ENCODE measurements around the gene PTPA. TPM values are rescaled to one million over a fixed set of nuclear protein-coding genes. Genes with fewer than 3 reads are reported as not detected.

PTPA gene
- total RNA-seq, 6 donors from 2014 or later, result 48.2 to 130 (median 67.2) TPM

- Histone ChIP-seq H3K9me3 (no peaks in the 10 kb centered on the region), H3K27me3 (no peaks in the 10 kb centered on the region), H3K4me3 (peak within 1 kb of the TSS; percentile 55 to 90 (median 80)), H3K27ac (peak within 1 kb of the TSS; percentile 91 to 98 (median 94)), H3K36me3 (no peaks in the 10 kb centered on the region), H3K4me1 (peaks cover 16 to 29% (median 22%) of the 10 kb centered on the region in 4 donors)
- 0 to 1% methylated on average over 14 to 28 of the region's 90 CpGs for WGBS, 2 donors
- TF ChIP-seq EP300 (IDR thresholded peaks at IDR 0.05) (no peak), POLR2AphosphoS5 (IDR thresholded peaks at IDR 0.05) (peak; percentile 96 to 97), CTCF (IDR thresholded peaks at IDR 0.05) (peak in 1 of 6 experiments; percentile 9), POLR2A (IDR thresholded peaks at IDR 0.05) (peak; percentile 75 to 98 (median 96))
- DNase-seq (peak; percentile 97), ATAC-seq (ENCODE audit: low FRiP score in 2 of 2) (peak; percentile 89 to 92)
These were observed 66.8 kb downstream of the PTPA start, which contains the start of gene IER5L for GRCh38 chr9:129177791-129178567. TSS of gene IER5L (minus strand) at chr9:129178261. CDS start at chr9:129178052, 209 bp downstream.

GRCh38 chr9:129178568-129179382 is 67.6 kb downstream of the PTPA start:
- Histone ChIP-seq H3K4me3 (peak overlapping the region in 3 of 4 donors; percentile 55 to 82 (median 78)), H3K36me3 (no peaks in the 10 kb centered on the region), H3K27me3 (no peaks in the 10 kb centered on the region), H3K27ac (peak overlapping the region in 1 of 4 donors; percentile 93), H3K9me3 (no peaks in the 10 kb centered on the region), H3K4me1 (peaks cover 12 to 24% (median 18%) of the 10 kb centered on the region in 4 donors)
- DNase-seq (peak in 1 of 2 donors; percentile 56), ATAC-seq (ENCODE audit: low FRiP score in 2 of 2) (no peak)
- TF ChIP-seq CTCF (IDR thresholded peaks at IDR 0.05), result no peak
- no peak for TF ChIP-seq POLR2A (IDR thresholded peaks at IDR 0.05)
- no peak for TF ChIP-seq EP300 (IDR thresholded peaks at IDR 0.05)
- TF ChIP-seq POLR2AphosphoS5 (IDR thresholded peaks at IDR 0.05), result no peak
- WGBS, 2 donors, result 33 to 41% methylated on average over 18 to 30 of the region's 45 CpGs

- WGBS, 2 donors, result 72 to 78% methylated on average over 5 of the region's 5 CpGs
These were observed 70.0 kb downstream of the PTPA start for GRCh38 chr9:129181246-129181645.

GRCh38 chr9:129182122-129182521 is 70.9 kb downstream of the PTPA start:
- H3K36me3 ChIP-seq, result no peaks in the 10 kb centered on the region
- no peaks in the 10 kb centered on the region for H3K27me3 ChIP-seq
- no peak overlapping the region for H3K27ac ChIP-seq
- WGBS, 2 donors, result 82 to 91% methylated on average over 4 of the region's 4 CpGs
- H3K9me3 ChIP-seq, result no peaks in the 10 kb centered on the region
- DNase-seq (no peak), ATAC-seq (ENCODE audit: low FRiP score in 2 of 2) (no peak)
- H3K4me3 ChIP-seq, result no peak overlapping the region
- H3K4me1 ChIP-seq, result peaks cover 5 to 9% (median 7%) of the 10 kb centered on the region in 4 donors
- TF ChIP-seq POLR2AphosphoS5 (IDR thresholded peaks at IDR 0.05), result no peak
- TF ChIP-seq POLR2A (IDR thresholded peaks at IDR 0.05), result no peak
- no peak for TF ChIP-seq EP300 (IDR thresholded peaks at IDR 0.05)
- TF ChIP-seq CTCF (IDR thresholded peaks at IDR 0.05), result no peak

More at GRCh38 chr9:129181246-129181645, 70.0 kb downstream of the PTPA start:
- Histone ChIP-seq H3K4me3 (no peak overlapping the region), H3K27me3 (no peaks in the 10 kb centered on the region), H3K9me3 (no peaks in the 10 kb centered on the region), H3K4me1 (peaks cover 5 to 9% (median 7%) of the 10 kb centered on the region in 4 donors), H3K36me3 (no peaks in the 10 kb centered on the region), H3K27ac (no peak overlapping the region)
- TF ChIP-seq CTCF (IDR thresholded peaks at IDR 0.05), result no peak
- no peak for TF ChIP-seq EP300 (IDR thresholded peaks at IDR 0.05)
- TF ChIP-seq POLR2A (IDR thresholded peaks at IDR 0.05), result no peak
- TF ChIP-seq POLR2AphosphoS5 (IDR thresholded peaks at IDR 0.05), result no peak
- no peak for ATAC-seq (ENCODE audit: low FRiP score in 2 of 2)
- no peak for DNase-seq
